CD4-positive, alpha-beta T cell (primary cell): ENCODE results near the gene NPC1L1. TPM values are rescaled to one million over a fixed set of nuclear protein-coding genes. Genes with fewer than 3 reads are reported as not detected.

Experiments used
- ATAC-seq: fragments of 200-7000 bp; cut with Tn5 transposase; one replicate; pipeline ENCODE4 v1.10.0; 2022; ENCODE audit warnings: mild to moderate bottlenecking; ENCODE audit not compliant: poor library complexity
- CTCF ChIA-PET: fragments of 350-600 bp; sonication (Branson Sonifier 250); formaldehyde crosslinking; loops from one replicate; lab custom pipeline; 2021; ENCODE audit warnings: antibody characterized with exemption, inconsistent platforms; lab: Charles Lee
- POLR2A ChIA-PET: fragments of 350-600 bp; sonication (Branson Sonifier 250); formaldehyde crosslinking; loops from one replicate; lab custom pipeline; 2021; ENCODE audit warnings: antibody characterized with exemption, inconsistent platforms; lab: Charles Lee
- DNase-seq, 14 experiments: peaks; one replicate each; pipeline ENCODE4 v3.0.0-alpha.2; 2013 to 2020; ENCODE audit warnings: mixed read lengths in 2 of 14
- H3K27ac ChIP-seq, 2 donors: one replicate each; pipeline versions ENCODE4 v1.5.1 to v1.7.0; 2013; ENCODE audit warnings: low read length in 2 of 2, low read depth in 1 of 2, mild to moderate bottlenecking in 1 of 2
- H3K27me3 ChIP-seq, 2 experiments: 1 replicate in 1 of 2; 2 replicates in 1 of 2; pipeline versions ENCODE4 v1.6.1 to v1.7.0; 2013; ENCODE audit warnings: low read length in 2 of 2, control low read depth in 1 of 2, mild to moderate bottlenecking in 1 of 2, moderate library complexity in 1 of 2; ENCODE audit not compliant: insufficient read depth in 2 of 2, control insufficient read depth in 1 of 2
- H3K36me3 ChIP-seq: one replicate; pipeline ENCODE4 v1.6.1; 2013; ENCODE audit warnings: low read length, control low read depth; ENCODE audit not compliant: insufficient read depth
- H3K4me1 ChIP-seq: one replicate; pipeline ENCODE4 v1.6.1; 2013; ENCODE audit warnings: low read length, control low read depth; ENCODE audit not compliant: insufficient read depth
- H3K4me3 ChIP-seq: one replicate; pipeline ENCODE4 v1.5.1; 2013; ENCODE audit warnings: mild to moderate bottlenecking, low read length, moderate library complexity
- H3K9me3 ChIP-seq, 2 experiments: 1 replicate in 1 of 2; 2 replicates in 1 of 2; pipeline versions ENCODE4 v1.6.1 to v1.7.0; 2013; ENCODE audit warnings: low read length in 2 of 2, mild to moderate bottlenecking in 2 of 2, control low read depth in 1 of 2, moderate library complexity in 1 of 2; ENCODE audit not compliant: control insufficient read depth in 1 of 2, insufficient read depth in 1 of 2
- H3K27ac Mint-ChIP-seq: one replicate; pipeline ENCODE4 v1.8.0; 2020; ENCODE audit warnings: mixed read lengths
- H3K27me3 Mint-ChIP-seq: one replicate; pipeline ENCODE4 v1.8.0; 2021; ENCODE audit warnings: mixed read lengths
- H3K36me3 Mint-ChIP-seq: one replicate; pipeline ENCODE4 v1.8.0; 2021; ENCODE audit warnings: low read depth, mixed read lengths
- H3K4me1 Mint-ChIP-seq: one replicate; pipeline ENCODE4 v1.8.0; 2021; ENCODE audit warnings: low read depth, mixed read lengths
- H3K4me3 Mint-ChIP-seq: one replicate; pipeline ENCODE4 v1.8.0; 2020; ENCODE audit warnings: mild to moderate bottlenecking, mixed read lengths
- H3K9me3 Mint-ChIP-seq: one replicate; pipeline ENCODE4 v1.8.0; 2020; ENCODE audit warnings: mixed read lengths
- intact Hi-C, 2 experiments: fragments of 100-400 bp; cut with DNase I in 1 of 2; cut with micrococcal nuclease in 1 of 2; formaldehyde crosslinking; loops; one replicate each; pipeline versions ENCODE4 v1.15.1 to v1.9.0; 2023 to 2025; cut with DNase I, micrococcal nuclease
- total RNA-seq, 174 experiments: library from RNA in 2 of 174; stranded (reverse) in 2 of 174; gene quantifications; one replicate each; pipeline ENCODE4 v1.2.3 and lab custom pipeline; 2021 to 2026
- TF ChIP-seq, protein P1 (sequence below): fragments of 200-600 bp; IDR thresholded peaks from one replicate; pipeline ENCODE4 v1.8.0; 2022; ENCODE audit warnings: antibody characterized with exemption, mild to moderate bottlenecking

Gene NPC1L1
- total RNA-seq, 2 experiments from 2014 or later = 0.08 TPM; not detected in 1

DNA sequence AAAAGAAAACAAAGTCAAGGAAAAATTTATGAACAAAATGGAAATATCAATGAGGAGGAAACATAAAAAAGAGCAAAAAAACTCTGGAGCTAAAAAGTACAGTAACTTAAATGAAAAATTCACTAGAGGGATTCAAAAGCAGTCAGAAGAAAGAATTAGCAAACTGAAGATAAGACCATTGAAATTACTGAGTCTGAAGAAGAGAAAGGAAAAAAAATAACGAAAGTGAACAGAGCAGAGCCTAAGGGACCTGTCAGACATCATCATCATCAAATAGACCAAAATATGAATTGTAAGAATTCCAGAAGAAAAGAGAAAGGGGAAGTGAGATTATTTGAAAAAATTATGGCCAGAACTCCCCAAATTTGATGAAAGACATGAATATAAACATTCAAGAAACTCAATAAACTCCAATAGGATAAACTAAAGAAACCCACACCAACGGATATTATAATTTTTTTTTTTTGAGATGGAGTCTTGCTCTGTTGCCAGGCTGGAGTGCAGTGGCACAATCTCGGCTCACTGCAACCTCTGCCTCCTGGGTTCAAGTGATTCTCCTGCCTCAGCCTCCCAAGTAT lies 16.2 kb downstream of the NPC1L1 start:
- Histone ChIP-seq H3K4me1 (no peaks in the 10 kb centered on the region), H3K9me3 (peaks cover 10 to 24% of the 10 kb centered on the region in 2 experiments), H3K27ac (no peak overlapping the region), H3K4me3 (no peak overlapping the region), H3K27me3 (peaks cover 0 to 3% of the 10 kb centered on the region in 2 experiments), H3K36me3 (no peaks in the 10 kb centered on the region)
- Mint-ChIP-seq H3K36me3 (peaks cover 12% of the 10 kb centered on the region), H3K4me1 (no peaks in the 10 kb centered on the region), H3K27me3 (no peaks in the 10 kb centered on the region), H3K27ac (no peak overlapping the region), H3K4me3 (no peak overlapping the region), H3K9me3 (peaks cover 5% of the 10 kb centered on the region)
- DNase-seq (no peak), ATAC-seq (no peak)
- POLR2A ChIA-PET = interaction anchor here (0.7 kb wide), 1 partner anchor 99 kb away, joined by 3 read pairs; no protein-coding TSS in a partner anchor
- TF ChIP-seq, protein P1, sequence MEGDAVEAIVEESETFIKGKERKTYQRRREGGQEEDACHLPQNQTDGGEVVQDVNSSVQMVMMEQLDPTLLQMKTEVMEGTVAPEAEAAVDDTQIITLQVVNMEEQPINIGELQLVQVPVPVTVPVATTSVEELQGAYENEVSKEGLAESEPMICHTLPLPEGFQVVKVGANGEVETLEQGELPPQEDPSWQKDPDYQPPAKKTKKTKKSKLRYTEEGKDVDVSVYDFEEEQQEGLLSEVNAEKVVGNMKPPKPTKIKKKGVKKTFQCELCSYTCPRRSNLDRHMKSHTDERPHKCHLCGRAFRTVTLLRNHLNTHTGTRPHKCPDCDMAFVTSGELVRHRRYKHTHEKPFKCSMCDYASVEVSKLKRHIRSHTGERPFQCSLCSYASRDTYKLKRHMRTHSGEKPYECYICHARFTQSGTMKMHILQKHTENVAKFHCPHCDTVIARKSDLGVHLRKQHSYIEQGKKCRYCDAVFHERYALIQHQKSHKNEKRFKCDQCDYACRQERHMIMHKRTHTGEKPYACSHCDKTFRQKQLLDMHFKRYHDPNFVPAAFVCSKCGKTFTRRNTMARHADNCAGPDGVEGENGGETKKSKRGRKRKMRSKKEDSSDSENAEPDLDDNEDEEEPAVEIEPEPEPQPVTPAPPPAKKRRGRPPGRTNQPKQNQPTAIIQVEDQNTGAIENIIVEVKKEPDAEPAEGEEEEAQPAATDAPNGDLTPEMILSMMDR = no peak
- CTCF ChIA-PET = no interaction called here
- intact Hi-C loops = no loop called here

DNA sequence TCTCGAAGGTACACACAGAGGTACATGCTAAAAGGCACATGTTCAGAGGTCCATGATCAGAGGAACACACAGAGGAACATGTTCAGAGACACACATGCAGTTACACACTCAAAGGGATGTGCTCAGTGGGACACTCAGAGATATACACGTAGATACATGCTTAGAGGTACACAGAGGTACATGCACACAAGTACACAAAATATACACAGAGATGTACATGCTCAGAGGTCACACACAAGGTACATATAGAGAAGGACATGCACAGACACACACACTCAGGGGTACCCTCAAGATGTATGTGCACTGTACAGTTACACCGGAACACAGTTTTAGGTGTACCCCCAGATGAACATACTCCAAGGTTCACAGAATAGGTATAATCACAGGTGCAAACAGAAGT lies 18.8 kb downstream of the NPC1L1 start:
- Histone ChIP-seq H3K27me3 (peaks cover 0 to 6% of the 10 kb centered on the region in 2 experiments), H3K4me3 (no peak overlapping the region), H3K36me3 (no peaks in the 10 kb centered on the region), H3K4me1 (no peaks in the 10 kb centered on the region), H3K27ac (no peak overlapping the region), H3K9me3 (peaks cover 10 to 23% of the 10 kb centered on the region in 2 experiments)
- ATAC-seq (no peak), DNase-seq (no peak)
- H3K27me3 Mint-ChIP-seq = no peaks in the 10 kb centered on the region
- peaks cover 12% of the 10 kb centered on the region for H3K36me3 Mint-ChIP-seq
- no peak overlapping the region for H3K27ac Mint-ChIP-seq
- no peak overlapping the region for H3K4me3 Mint-ChIP-seq
- CTCF ChIA-PET = no interaction called here
- POLR2A ChIA-PET = no interaction called here
- H3K9me3 Mint-ChIP-seq = peaks cover 5% of the 10 kb centered on the region
- intact Hi-C loops = no loop called here
- no peaks in the 10 kb centered on the region for H3K4me1 Mint-ChIP-seq
- TF ChIP-seq, protein P1 = no peak

DNA sequence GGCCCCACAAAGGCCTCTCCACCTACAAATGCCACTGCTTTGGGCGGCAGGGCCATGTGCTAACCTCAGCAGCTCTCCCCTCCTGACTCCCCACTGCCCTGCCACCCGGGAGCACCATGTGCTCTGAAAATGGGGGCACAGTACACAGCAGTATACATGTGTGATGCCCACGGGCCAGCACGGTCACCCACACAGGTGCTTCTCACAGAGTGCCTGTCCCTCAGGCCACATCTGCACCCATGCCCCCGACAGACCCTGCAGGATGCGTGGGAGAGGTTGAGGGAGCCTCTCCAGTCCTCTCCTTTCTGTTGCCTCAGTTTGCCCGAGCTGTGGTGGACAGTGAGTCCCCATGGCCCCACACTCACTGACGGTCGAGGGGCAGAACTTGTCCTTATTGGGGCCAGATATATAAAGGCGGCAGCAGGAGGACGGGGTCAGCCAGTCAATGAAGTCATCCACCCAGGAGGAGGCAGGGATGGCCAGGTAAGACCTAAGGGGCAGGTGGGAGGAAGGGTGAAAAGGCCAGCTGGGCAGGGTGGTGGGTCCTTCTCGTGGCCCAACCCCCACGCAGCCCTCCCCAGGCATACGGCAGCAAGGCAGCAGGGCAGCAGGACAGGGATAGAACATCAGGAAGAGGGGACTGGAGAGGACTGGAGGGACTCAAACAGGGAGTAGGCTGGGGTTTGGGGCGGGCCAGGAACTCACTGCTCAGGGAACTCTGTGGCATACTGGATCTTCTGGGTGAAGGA lies 19.6 kb downstream of the NPC1L1 start:
- H3K27ac Mint-ChIP-seq = no peak overlapping the region
- Histone ChIP-seq H3K36me3 (no peaks in the 10 kb centered on the region), H3K4me1 (no peaks in the 10 kb centered on the region), H3K27me3 (peaks cover 0 to 6% of the 10 kb centered on the region in 2 experiments), H3K4me3 (no peak overlapping the region), H3K27ac (no peak overlapping the region), H3K9me3 (peaks cover 10 to 16% of the 10 kb centered on the region in 2 experiments)
- intact Hi-C loops = no loop called here
- H3K4me3 Mint-ChIP-seq = no peak overlapping the region
- TF ChIP-seq, protein P1 = no peak
- H3K9me3 Mint-ChIP-seq = peaks cover 5% of the 10 kb centered on the region
- POLR2A ChIA-PET = no interaction called here
- ATAC-seq (no peak), DNase-seq (no peak)
- CTCF ChIA-PET = no interaction called here
- H3K27me3 Mint-ChIP-seq = no peaks in the 10 kb centered on the region
- H3K36me3 Mint-ChIP-seq = peaks cover 12% of the 10 kb centered on the region
- H3K4me1 Mint-ChIP-seq = no peaks in the 10 kb centered on the region
